Panc1 (cell line): Measurements from ENCODE around the gene CDK2AP2. TPM values are rescaled to one million over a fixed set of nuclear protein-coding genes. Genes with fewer than 3 reads are reported as not detected.

ENCODE experiments used
- ATAC-seq: fragments of 200-7000 bp; cut with Tn5 transposase; 2 replicates; pipeline ENCODE4 v1.9.1; 2020; ENCODE audit warnings: mild to moderate bottlenecking, moderate library complexity
- BruUV-seq: library from RNA; stranded (reverse); fragments of 400-500 nt; replicated peaks from 2 replicates; lab custom pipeline; 2021; lab: Mats Ljungman, UMichigan
- CTCF ChIA-PET: fragments of 300-600 bp; sonication (Branson Sonifier 250); formaldehyde crosslinking; loops from one replicate; lab custom pipeline; 2022; ENCODE audit warnings: antibody characterized with exemption; lab: Charles Lee
- POLR2A ChIA-PET: fragments of 300-600 bp; sonication (Branson Sonifier 250); formaldehyde crosslinking; loops from one replicate; lab custom pipeline; 2022; ENCODE audit warnings: antibody characterized with exemption; lab: Charles Lee
- DNase-seq: peaks from one replicate; pipeline ENCODE4 v3.0.0-alpha.2; 2010; ENCODE audit warnings: low read depth, low spot score
- H3K27ac ChIP-seq: 2 replicates; pipeline ENCODE4 v1.5.1; 2011; ENCODE audit warnings: mild to moderate bottlenecking, low read length, inconsistent platforms
- H3K27me3 ChIP-seq: fragments of 200-500 bp; sonication (Bioruptor generic); 2 replicates; pipeline ENCODE4 v1.6.0; 2014; ENCODE audit warnings: low read length, inconsistent platforms; ENCODE audit not compliant: control insufficient read depth, insufficient read depth
- H3K36me3 ChIP-seq: fragments of 200-500 bp; sonication (Bioruptor generic); 2 replicates; pipeline ENCODE4 v1.5.1; 2014; ENCODE audit warnings: inconsistent platforms, mild to moderate bottlenecking, low read length, moderate library complexity; ENCODE audit not compliant: control insufficient read depth, insufficient read depth
- H3K4me1 ChIP-seq: 2 replicates; pipeline ENCODE4 v1.5.1; 2011; ENCODE audit warnings: inconsistent platforms, mild to moderate bottlenecking, low read length, moderate library complexity; ENCODE audit not compliant: control insufficient read depth, insufficient read depth
- H3K4me3 ChIP-seq, 2 experiments: 2 replicates each; pipeline ENCODE4 v1.5.1; 2011 to 2012; ENCODE audit warnings: low read depth in 2 of 2, low read length in 2 of 2, mild to moderate bottlenecking in 2 of 2, inconsistent platforms in 1 of 2, moderate library complexity in 1 of 2
- H3K9me3 ChIP-seq: fragments of 200-500 bp; sonication (Bioruptor generic); 2 replicates; pipeline ENCODE4 v1.5.1; 2014; ENCODE audit warnings: low read depth, mild to moderate bottlenecking, inconsistent platforms, low read length, moderate library complexity; ENCODE audit not compliant: control insufficient read depth, insufficient read depth
- CTCF ChIP-seq: fragments of 450-650 bp; IDR thresholded peaks from 2 replicates; pipeline ENCODE4 v1.5.1; 2017; ENCODE audit warnings: mild to moderate bottlenecking
- POLR2AphosphoS5 ChIP-seq: IDR thresholded peaks from 2 replicates; pipeline ENCODE4 v1.6.1; 2012; ENCODE audit warnings: mild to moderate bottlenecking, low read depth, low read length, moderate library complexity
- SIN3A ChIP-seq: IDR thresholded peaks from 2 replicates; pipeline ENCODE4 v1.6.1; 2012; ENCODE audit warnings: low read depth, mild to moderate bottlenecking, low read length, moderate library complexity, borderline replicate concordance; ENCODE audit not compliant: insufficient read depth
- TCF7L2 ChIP-seq: IDR thresholded peaks from 2 replicates; pipeline ENCODE4 v1.6.1; 2011; ENCODE audit warnings: mild to moderate bottlenecking, low read depth, low read length, inconsistent platforms
- in situ Hi-C: cut with HindIII; loops from 2 replicates; pipeline ENCODE4 v1.10.0; 2016; ENCODE audit warnings: low sequenced_read_pairs, low pct_unique_long_range_greater_than_20kb
- intact Hi-C: fragments of 100-400 bp; cut with micrococcal nuclease; formaldehyde crosslinking; loops from one replicate; pipeline ENCODE4 v1.10.0; 2022; ENCODE audit not compliant: unreplicated experiment
- total RNA-seq: library from RNA; stranded (reverse); gene quantifications from one replicate; pipeline ENCODE4 v1.2.1, GENCODE V29; 2021; ENCODE audit not compliant: unreplicated experiment
- TF ChIP-seq, protein P1 (sequence below), 2 experiments: IDR thresholded peaks; 2 replicates each; pipeline ENCODE4 v1.6.1; 2011 to 2012; ENCODE audit warnings: low read depth in 2 of 2, control low read depth in 1 of 2, low read length in 1 of 2, mild to moderate bottlenecking in 1 of 2, moderate library complexity in 1 of 2; ENCODE audit not compliant: insufficient read depth in 1 of 2

The CDK2AP2 gene
- total RNA-seq, 1 experiment from 2014 or later, result 76.1 TPM

DNA sequence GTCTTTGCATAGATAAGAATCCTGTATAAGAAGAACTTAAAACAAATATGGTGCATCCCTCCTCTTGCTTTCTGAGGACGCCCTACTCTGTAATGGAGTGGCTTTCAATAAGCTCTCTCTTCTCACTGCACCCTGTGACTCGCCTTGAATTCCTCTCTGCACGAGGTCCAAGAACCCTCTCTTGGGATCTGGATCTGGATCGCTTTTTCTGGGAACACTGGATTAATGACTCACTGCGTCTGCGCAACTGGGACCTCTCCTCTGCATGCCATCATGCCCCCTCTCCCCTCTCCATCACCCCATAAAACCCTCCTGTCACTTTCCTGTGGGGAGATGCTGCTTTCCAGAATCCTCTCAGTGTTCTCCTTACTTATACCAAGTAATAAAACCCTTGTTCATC is 30.3 kb upstream of the CDK2AP2 start:
- BruUV-seq, result no TSS peak
- no peaks in the 10 kb centered on the region for H3K36me3 ChIP-seq
- POLR2A ChIA-PET, result no interaction called here
- H3K9me3 ChIP-seq, result peaks cover 23% of the 10 kb centered on the region; the same call in 1 of the 2 replicates
- no peak for TF ChIP-seq TCF7L2
- no peak for TF ChIP-seq SIN3A
- no peak for TF ChIP-seq CTCF
- CTCF ChIA-PET, result no interaction called here
- H3K27ac ChIP-seq, result no peak overlapping the region
- ATAC-seq, result no peak; the same call in 1 of the 2 replicates
- intact Hi-C loops, result no loop called here
- no peak overlapping the region for H3K4me3 ChIP-seq
- in situ Hi-C loops, result no loop called here
- no peaks in the 10 kb centered on the region; the same call in 1 of the 2 replicates for H3K4me1 ChIP-seq
- no peak for DNase-seq
- H3K27me3 ChIP-seq, result no peaks in the 10 kb centered on the region

GRCh38 chr11:67535561-67535960 is 27.6 kb upstream of the CDK2AP2 start:
- CTCF ChIA-PET, result interaction anchor here (0.6 kb wide), 1 partner anchor 137 kb away, joined by 5 read pairs; no protein-coding TSS in a partner anchor
- intact Hi-C loops (loop anchor here (2.0 kb wide), 1 partner anchor 35 kb away; no protein-coding TSS in a partner anchor), in situ Hi-C loops (no loop called here)
- Histone ChIP-seq H3K4me3 (no peak overlapping the region), H3K36me3 (no peaks in the 10 kb centered on the region), H3K9me3 (peaks cover 31% of the 10 kb centered on the region; the same call in 1 of the 2 replicates), H3K27me3 (no peaks in the 10 kb centered on the region), H3K4me1 (no peaks in the 10 kb centered on the region), H3K27ac (no peak overlapping the region)
- POLR2A ChIA-PET, result no interaction called here
- no TSS peak for BruUV-seq
- DNase-seq, result no peak
- no peak for ATAC-seq
- TF ChIP-seq POLR2AphosphoS5, result no peak
- TF ChIP-seq, protein P1, sequence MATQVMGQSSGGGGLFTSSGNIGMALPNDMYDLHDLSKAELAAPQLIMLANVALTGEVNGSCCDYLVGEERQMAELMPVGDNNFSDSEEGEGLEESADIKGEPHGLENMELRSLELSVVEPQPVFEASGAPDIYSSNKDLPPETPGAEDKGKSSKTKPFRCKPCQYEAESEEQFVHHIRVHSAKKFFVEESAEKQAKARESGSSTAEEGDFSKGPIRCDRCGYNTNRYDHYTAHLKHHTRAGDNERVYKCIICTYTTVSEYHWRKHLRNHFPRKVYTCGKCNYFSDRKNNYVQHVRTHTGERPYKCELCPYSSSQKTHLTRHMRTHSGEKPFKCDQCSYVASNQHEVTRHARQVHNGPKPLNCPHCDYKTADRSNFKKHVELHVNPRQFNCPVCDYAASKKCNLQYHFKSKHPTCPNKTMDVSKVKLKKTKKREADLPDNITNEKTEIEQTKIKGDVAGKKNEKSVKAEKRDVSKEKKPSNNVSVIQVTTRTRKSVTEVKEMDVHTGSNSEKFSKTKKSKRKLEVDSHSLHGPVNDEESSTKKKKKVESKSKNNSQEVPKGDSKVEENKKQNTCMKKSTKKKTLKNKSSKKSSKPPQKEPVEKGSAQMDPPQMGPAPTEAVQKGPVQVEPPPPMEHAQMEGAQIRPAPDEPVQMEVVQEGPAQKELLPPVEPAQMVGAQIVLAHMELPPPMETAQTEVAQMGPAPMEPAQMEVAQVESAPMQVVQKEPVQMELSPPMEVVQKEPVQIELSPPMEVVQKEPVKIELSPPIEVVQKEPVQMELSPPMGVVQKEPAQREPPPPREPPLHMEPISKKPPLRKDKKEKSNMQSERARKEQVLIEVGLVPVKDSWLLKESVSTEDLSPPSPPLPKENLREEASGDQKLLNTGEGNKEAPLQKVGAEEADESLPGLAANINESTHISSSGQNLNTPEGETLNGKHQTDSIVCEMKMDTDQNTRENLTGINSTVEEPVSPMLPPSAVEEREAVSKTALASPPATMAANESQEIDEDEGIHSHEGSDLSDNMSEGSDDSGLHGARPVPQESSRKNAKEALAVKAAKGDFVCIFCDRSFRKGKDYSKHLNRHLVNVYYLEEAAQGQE (IDR thresholded peaks at IDR 0.05; ENCODE audit: insufficient read depth in 1 of 2, low read depth in 2 of 2, low read length in 1 of 2), result no peak

DNA sequence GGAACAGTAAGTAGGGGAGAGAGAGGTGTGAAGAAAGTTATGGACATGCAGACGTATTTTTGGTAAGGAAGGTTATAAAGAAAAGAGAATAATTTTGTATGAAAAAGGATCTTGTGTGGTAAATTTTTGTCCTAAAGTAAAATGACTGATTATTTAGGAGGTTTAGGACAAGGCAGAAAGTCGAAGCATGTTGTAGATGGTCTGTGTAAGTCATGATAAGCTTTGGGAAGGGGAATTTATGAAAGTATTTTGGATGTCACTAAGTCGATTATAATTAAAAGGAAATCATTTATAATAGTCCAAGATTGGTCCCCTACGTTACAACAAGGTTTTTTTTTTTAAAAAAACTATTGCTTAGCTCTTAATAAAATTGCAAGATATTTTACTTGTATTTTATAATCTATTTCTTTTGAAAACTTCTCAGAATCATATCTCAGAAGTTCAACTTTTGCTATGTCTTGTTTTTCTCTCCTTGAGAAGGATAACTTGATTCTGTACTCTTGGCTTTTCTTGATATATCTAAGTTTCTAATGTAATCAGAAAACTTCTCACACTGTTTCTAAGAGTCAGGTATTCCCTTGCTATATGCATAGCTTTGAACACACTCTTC is 26.2 kb upstream of the CDK2AP2 start:
- TF ChIP-seq CTCF (no peak), POLR2AphosphoS5 (no peak), TCF7L2 (no peak), SIN3A (no peak)
- TF ChIP-seq, protein P1 (IDR thresholded peaks at IDR 0.05; ENCODE audit: insufficient read depth in 1 of 2, low read depth in 2 of 2, low read length in 1 of 2), result no peak
- no TSS peak for BruUV-seq
- H3K27ac ChIP-seq, result no peak overlapping the region
- peaks cover 31% of the 10 kb centered on the region; the same call in 1 of the 2 replicates for H3K9me3 ChIP-seq
- no peaks in the 10 kb centered on the region for H3K4me1 ChIP-seq
- POLR2A ChIA-PET, result interaction anchor here (0.6 kb wide), 1 partner anchor 1538 kb away, joined by 3 read pairs; no protein-coding TSS in a partner anchor
- in situ Hi-C loops (no loop called here), intact Hi-C loops (loop anchor here (2.0 kb wide), 1 partner anchor 37 kb away; no protein-coding TSS in a partner anchor)
- H3K4me3 ChIP-seq, result no peak overlapping the region
- ATAC-seq (no peak), DNase-seq (no peak)
- no peaks in the 10 kb centered on the region for H3K27me3 ChIP-seq
- no peaks in the 10 kb centered on the region for H3K36me3 ChIP-seq
- CTCF ChIA-PET, result interaction anchor here (0.5 kb wide), 1 partner anchor 20 kb away, joined by 7 read pairs; no protein-coding TSS in a partner anchor
